ENCODE measurements around the gene OS9.

The OS9 gene

DNA sequence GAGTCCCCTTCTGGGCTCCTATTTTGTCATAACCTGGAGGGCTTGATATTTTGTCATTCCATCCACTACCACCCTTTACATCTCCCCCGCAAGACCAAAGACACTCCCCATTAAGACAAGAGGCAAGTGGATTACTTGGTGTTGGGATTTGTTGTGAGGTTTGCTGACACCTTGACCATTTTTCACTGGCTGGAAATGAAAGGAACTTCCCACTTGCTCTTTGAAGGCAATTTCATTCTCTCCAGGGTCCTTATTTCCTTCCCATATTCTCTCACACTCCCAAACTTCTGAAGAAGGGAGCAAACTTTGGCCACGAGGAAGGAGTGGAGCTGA lies 29.7 kb downstream of the OS9 start:
- DNase-seq (ENCODE audit: extremely low spot score) = no peak
- no peak for TF ChIP-seq CTCF (IDR thresholded peaks at IDR 0.05; ENCODE audit: control extremely low read depth, extremely low read depth, low read depth, missing control alignments)
- CTCF ChIA-PET = interaction anchor here (1.0 to 3.0 kb wide), 3 partner anchors 15 to 140 kb away, joined by 3 to 13 read pairs (median 3); partner anchors contain the start of gene OS9
- POLR2A ChIA-PET = no interaction called here

DNA sequence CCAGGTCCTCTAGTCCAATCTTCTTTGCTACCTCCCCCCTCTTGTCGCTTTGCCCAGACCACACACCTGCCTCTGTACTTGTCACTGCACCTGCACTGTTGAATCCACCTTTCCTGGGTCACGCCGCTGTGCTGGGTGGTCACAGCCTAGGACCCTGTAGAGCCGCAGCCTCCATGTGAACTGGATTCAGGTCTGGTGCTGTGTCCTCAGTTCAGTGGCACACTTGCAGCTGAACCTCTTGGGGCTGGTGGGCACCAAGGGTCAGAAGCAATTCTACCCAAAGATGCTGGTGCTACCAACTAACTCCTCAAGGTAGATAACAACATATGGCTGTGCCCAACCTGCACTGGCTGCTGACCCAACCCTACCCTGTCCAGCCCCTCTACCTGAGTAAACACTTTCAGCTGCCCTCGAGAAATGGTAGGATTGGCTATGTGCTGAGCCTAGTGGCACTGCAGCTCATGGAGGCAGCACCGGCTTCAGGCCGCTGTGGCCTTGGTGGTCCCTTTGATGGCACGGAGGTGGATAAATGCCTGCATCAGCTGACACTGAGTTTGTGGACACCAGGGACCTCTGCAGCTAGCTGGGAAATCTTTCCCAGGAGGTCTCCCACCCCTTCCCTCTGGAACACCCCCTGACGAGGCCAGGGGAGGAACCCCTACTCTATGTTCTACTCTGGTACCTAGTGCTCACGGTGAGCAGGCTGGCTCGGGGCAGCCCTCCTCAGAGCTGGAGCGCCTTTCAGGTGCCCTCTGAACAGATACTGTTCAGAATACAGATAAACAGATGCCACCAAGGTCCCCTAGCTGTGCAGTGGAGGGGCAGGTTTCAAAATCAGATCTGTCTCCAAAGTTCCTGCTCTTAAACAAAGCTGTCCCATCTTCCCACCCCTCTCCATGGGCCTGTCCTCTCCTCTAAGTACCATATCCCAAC lies 30.3 kb downstream of the OS9 start:
- POLR2A ChIA-PET = interaction anchor here (0.7 kb wide), 1 partner anchor 1005 kb away, joined by 5 read pairs; no protein-coding TSS in a partner anchor

GRCh38 chr12:57724936-57725740 lies 31.2 kb downstream of the OS9 start:
- POLR2A ChIA-PET = interaction anchor here (0.7 kb wide), 1 partner anchor 1006 kb away, joined by 5 read pairs; no protein-coding TSS in a partner anchor

More for the DNA sequence above, 30.3 kb downstream of the OS9 start:
- TF ChIP-seq CTCF (IDR thresholded peaks at IDR 0.05; ENCODE audit: control extremely low read depth, extremely low read depth, low read depth, missing control alignments) = no peak
- DNase-seq (ENCODE audit: extremely low spot score) = peak; percentile 21
- CTCF ChIA-PET = interaction anchor here (1.0 to 3.0 kb wide), 3 partner anchors 15 to 141 kb away, joined by 3 to 13 read pairs (median 3); partner anchors contain the start of gene OS9

DNA sequence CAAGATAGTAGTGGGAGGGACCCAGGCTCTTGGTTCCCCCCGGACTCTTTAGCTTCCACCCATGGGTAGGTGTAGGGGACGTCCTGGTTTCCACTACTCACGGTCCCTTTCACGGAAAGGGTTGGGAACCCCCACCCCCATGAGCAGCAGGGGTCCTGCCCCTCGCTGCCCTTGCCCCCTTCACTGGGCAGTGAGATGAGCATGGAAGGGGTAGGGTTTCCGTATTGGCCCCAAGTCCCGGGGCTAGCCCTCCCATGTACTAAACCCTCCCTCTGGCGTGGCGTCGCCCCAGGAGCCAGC lies 31.9 kb downstream of the OS9 start:
- CTCF ChIA-PET = interaction anchor here (0.9 to 3.0 kb wide), 7 partner anchors 9 to 140 kb away, joined by 3 to 13 read pairs (median 4); partner anchors contain the start of gene OS9
- DNase-seq (ENCODE audit: extremely low spot score) = peak; percentile 13
- no peak for TF ChIP-seq CTCF (IDR thresholded peaks at IDR 0.05; ENCODE audit: control extremely low read depth, extremely low read depth, low read depth, missing control alignments)
- POLR2A ChIA-PET = no interaction called here

More at GRCh38 chr12:57724936-57725740, 31.2 kb downstream of the OS9 start:
- TF ChIP-seq CTCF (IDR thresholded peaks at IDR 0.05; ENCODE audit: control extremely low read depth, extremely low read depth, low read depth, missing control alignments) = no peak
- CTCF ChIA-PET = interaction anchor here (0.9 to 3.0 kb wide), 4 partner anchors 14 to 140 kb away, joined by 3 to 13 read pairs (median 3); partner anchors contain the start of gene OS9
- peak; percentile 13 for DNase-seq (ENCODE audit: extremely low spot score)

DNA sequence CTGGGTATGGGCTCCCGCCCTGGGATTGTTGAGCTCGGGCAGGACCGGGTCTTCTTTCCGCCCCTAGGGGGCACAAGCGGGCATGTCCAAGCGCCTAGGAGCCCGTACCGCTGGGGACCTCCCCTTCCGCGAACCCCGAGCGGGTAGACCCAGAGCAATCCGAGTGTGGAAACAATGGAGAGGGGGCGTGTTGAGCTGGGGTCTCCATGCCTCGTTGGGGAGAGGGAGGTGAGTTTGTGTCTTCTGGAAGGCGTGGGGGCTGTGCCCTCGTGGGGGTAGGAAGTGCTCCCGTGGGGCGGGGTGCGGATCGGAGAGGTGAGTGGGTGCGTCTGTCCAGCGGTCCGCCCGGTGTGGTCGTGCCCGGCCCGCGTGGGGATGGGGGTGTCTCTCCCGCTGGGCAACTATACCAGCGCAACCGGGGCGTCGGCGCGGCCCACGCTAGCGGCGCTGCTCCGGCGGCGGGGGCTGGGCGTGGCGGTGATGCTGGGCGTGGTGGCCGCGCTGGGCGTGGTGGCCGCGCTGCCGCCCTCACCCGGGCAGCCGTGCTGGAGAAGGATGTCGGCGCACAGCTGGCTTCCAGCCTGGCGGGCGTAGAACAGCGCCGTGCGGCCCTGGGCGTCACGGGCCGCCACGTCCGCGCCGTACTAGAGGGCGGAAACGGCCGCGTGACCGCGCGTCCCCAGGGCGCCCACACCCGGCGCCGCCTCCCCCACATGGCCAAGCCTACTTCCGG lies 32.4 kb downstream of the OS9 start:
- TF ChIP-seq CTCF (IDR thresholded peaks at IDR 0.05; ENCODE audit: control extremely low read depth, extremely low read depth, low read depth, missing control alignments) = peak; percentile 39
- POLR2A ChIA-PET = no interaction called here
- CTCF ChIA-PET = interaction anchor here (0.7 to 3.0 kb wide), 7 partner anchors 9 to 33 kb away, joined by 3 to 13 read pairs (median 4); partner anchors contain the start of gene OS9
- peak; percentile 16 for DNase-seq (ENCODE audit: extremely low spot score)

Measured in GM10248 (cell line).